Gastrocnemius medialis (tissue), 4 donors: ENCODE data around the gene RPUSD1. TPM values are rescaled to one million over a fixed set of nuclear protein-coding genes. Genes with fewer than 3 reads are reported as not detected.

Experiments used
- ATAC-seq, 2 donors: fragments of 150-250 bp; one replicate each; pipeline ENCODE4 v1.9.1; 2016
- DNase-seq, 2 donors: peaks; one replicate each; pipeline ENCODE4 v3.0.0-alpha.2; 2019
- H3K27ac ChIP-seq, 4 donors: fragments of 200-600 bp; sonication (generic); 1 replicate in 1 of 4; 2 replicates in 3 of 4; pipeline ENCODE4 v1.5.1; 2016 to 2018; ENCODE audit warnings: mild to moderate bottlenecking in 2 of 4, moderate library complexity in 1 of 4
- H3K27me3 ChIP-seq, 3 donors: fragments of 200-600 bp; sonication (generic) in 2 of 3; 1 replicate in 1 of 3; 2 replicates in 2 of 3; pipeline versions ENCODE4 v1.5.1 to v1.6.0; 2016 to 2019; ENCODE audit warnings: mild to moderate bottlenecking in 1 of 3, moderate library complexity in 1 of 3
- H3K36me3 ChIP-seq, 2 donors: fragments of 200-600 bp; sonication (generic) in 1 of 2; one replicate each; pipeline ENCODE4 v1.5.1; 2017 to 2018
- H3K4me1 ChIP-seq, 2 donors: fragments of 200-600 bp; sonication (generic) in 1 of 2; one replicate each; pipeline ENCODE4 v1.5.1; 2016 to 2017; ENCODE audit warnings: mild to moderate bottlenecking in 2 of 2
- H3K4me3 ChIP-seq, 4 donors: fragments of 200-600 bp; sonication (generic) in 3 of 4; 1 replicate in 1 of 4; 2 replicates in 3 of 4; pipeline ENCODE4 v1.5.1; 2016 to 2019; ENCODE audit warnings: mild to moderate bottlenecking in 2 of 4
- H3K9me3 ChIP-seq, 3 donors: fragments of 200-600 bp; sonication (generic) in 2 of 3; 1 replicate in 1 of 3; 2 replicates in 2 of 3; pipeline ENCODE4 v1.5.1; 2016 to 2019
- CTCF ChIP-seq, 5 experiments: fragments of 450-650 bp in 3 of 5; fragments of 200-600 bp in 2 of 5; sonication (generic) in 2 of 5; IDR thresholded peaks in 4 of 5; conservative IDR thresholded peaks in 1 of 5; 1 replicate in 4 of 5; 2 replicates in 1 of 5; pipeline ENCODE4 v1.5.1; 2016 to 2019; ENCODE audit warnings: antibody characterized with exemption in 5 of 5, mild to moderate bottlenecking in 3 of 5, moderate library complexity in 3 of 5
- POLR2A ChIP-seq, 2 donors: fragments of 450-650 bp; IDR thresholded peaks; one replicate each; pipeline ENCODE4 v1.6.1; 2017; ENCODE audit warnings: antibody characterized with exemption in 2 of 2, mild to moderate bottlenecking in 2 of 2, moderate library complexity in 2 of 2
- in situ Hi-C, 4 donors: fragments of 200-750 bp; cut with MboI; loops; one replicate each; pipeline versions ENCODE4 v1.15.0 to v1.8.0; 2017; ENCODE audit warnings: low sequenced_read_pairs in 4 of 4
- intact Hi-C: fragments of 100-400 bp; cut with DNase I; formaldehyde crosslinking; loops from one replicate; pipeline ENCODE4 v1.15.1; 2023; ENCODE audit warnings: low total_unique reads
- total RNA-seq, 4 donors: library from RNA; depleted of rRNA; stranded (reverse); fragments of >200 nt; gene quantifications; one replicate each; pipeline versions ENCODE4 v1.1.0 to v1.2.3, GENCODE V29; 2016

The RPUSD1 gene
- total RNA-seq, 4 donors from 2014 or later: 7.8 to 23.8 (median 15.2) TPM

GRCh38 chr16:770411-770810 lies 17.8 kb downstream of the RPUSD1 start:
- intact Hi-C loops: no loop called here
- in situ Hi-C loops: no loop called here
- no peak for ATAC-seq

GRCh38 chr16:769934-770333 lies 18.2 kb downstream of the RPUSD1 start:
- in situ Hi-C loops: no loop called here
- DNase-seq: no peak
- intact Hi-C loops: no loop called here
- H3K27ac ChIP-seq: no peak overlapping the region
- ATAC-seq: no peak
- H3K27me3 ChIP-seq: peaks cover 0 to 14% (median 6%) of the 10 kb centered on the region in 3 donors
- no peak overlapping the region for H3K4me3 ChIP-seq
- H3K4me1 ChIP-seq: no peaks in the 10 kb centered on the region
- TF ChIP-seq POLR2A (IDR thresholded peaks at IDR 0.05): no peak
- no peak for TF ChIP-seq CTCF (IDR thresholded peaks at IDR 0.05 in 4 of 5, conservative IDR thresholded peaks at IDR 0.05 in 1 of 5)
- H3K9me3 ChIP-seq: no peaks in the 10 kb centered on the region
- no peaks in the 10 kb centered on the region for H3K36me3 ChIP-seq

More at GRCh38 chr16:770411-770810, 17.8 kb downstream of the RPUSD1 start:
- Histone ChIP-seq H3K4me3 (no peak overlapping the region), H3K36me3 (no peaks in the 10 kb centered on the region), H3K4me1 (no peaks in the 10 kb centered on the region), H3K27me3 (peaks cover 0 to 9% (median 6%) of the 10 kb centered on the region in 3 donors), H3K9me3 (no peaks in the 10 kb centered on the region), H3K27ac (no peak overlapping the region)
- TF ChIP-seq CTCF (IDR thresholded peaks at IDR 0.05 in 4 of 5, conservative IDR thresholded peaks at IDR 0.05 in 1 of 5) (no peak), POLR2A (IDR thresholded peaks at IDR 0.05) (no peak)
- no peak for DNase-seq

GRCh38 chr16:769184-769784 lies 18.9 kb downstream of the RPUSD1 start:
- no peak for DNase-seq
- Histone ChIP-seq H3K27ac (no peak overlapping the region), H3K27me3 (peaks cover 0 to 20% (median 6%) of the 10 kb centered on the region in 3 donors), H3K9me3 (no peaks in the 10 kb centered on the region), H3K4me1 (no peaks in the 10 kb centered on the region), H3K36me3 (no peaks in the 10 kb centered on the region), H3K4me3 (no peak overlapping the region)
- intact Hi-C loops: no loop called here
- no peak for ATAC-seq
- TF ChIP-seq POLR2A (IDR thresholded peaks at IDR 0.05) (no peak), CTCF (IDR thresholded peaks at IDR 0.05 in 4 of 5, conservative IDR thresholded peaks at IDR 0.05 in 1 of 5) (no peak)
- in situ Hi-C loops: no loop called here

GRCh38 chr16:768428-768827 lies 19.8 kb downstream of the RPUSD1 start:
- no peaks in the 10 kb centered on the region for H3K4me1 ChIP-seq
- no peaks in the 10 kb centered on the region for H3K9me3 ChIP-seq
- peaks cover 6 to 20% (median 6%) of the 10 kb centered on the region in 3 donors for H3K27me3 ChIP-seq
- TF ChIP-seq CTCF (IDR thresholded peaks at IDR 0.05 in 4 of 5, conservative IDR thresholded peaks at IDR 0.05 in 1 of 5): no peak
- TF ChIP-seq POLR2A (IDR thresholded peaks at IDR 0.05): no peak
- no peak overlapping the region for H3K4me3 ChIP-seq
- intact Hi-C loops (no loop called here), in situ Hi-C loops (no loop called here)
- ATAC-seq: no peak
- no peak for DNase-seq
- H3K27ac ChIP-seq: no peak overlapping the region
- no peaks in the 10 kb centered on the region for H3K36me3 ChIP-seq
